A673 (cell line): ENCODE data around the gene RNF223.

ENCODE experiments used
- CTCF ChIP-seq: fragments of 300-800, 200-600 bp; sonication (generic); conservative IDR thresholded peaks from 2 replicates; pipeline ENCODE4 v1.5.1; 2017; ENCODE audit warnings: low read depth, mild to moderate bottlenecking, antibody characterized with exemption, low read length, moderate library complexity, mixed read lengths
- EZH2 ChIP-seq: fragments of 200-600 bp; sonication (generic); IDR thresholded peaks from 2 replicates; pipeline ENCODE4 v1.6.1; 2017; ENCODE audit warnings: borderline replicate concordance, low read depth, mild to moderate bottlenecking, mixed read lengths, antibody characterized with exemption, low read length; ENCODE audit not compliant: poor library complexity, severe bottlenecking

DNA sequence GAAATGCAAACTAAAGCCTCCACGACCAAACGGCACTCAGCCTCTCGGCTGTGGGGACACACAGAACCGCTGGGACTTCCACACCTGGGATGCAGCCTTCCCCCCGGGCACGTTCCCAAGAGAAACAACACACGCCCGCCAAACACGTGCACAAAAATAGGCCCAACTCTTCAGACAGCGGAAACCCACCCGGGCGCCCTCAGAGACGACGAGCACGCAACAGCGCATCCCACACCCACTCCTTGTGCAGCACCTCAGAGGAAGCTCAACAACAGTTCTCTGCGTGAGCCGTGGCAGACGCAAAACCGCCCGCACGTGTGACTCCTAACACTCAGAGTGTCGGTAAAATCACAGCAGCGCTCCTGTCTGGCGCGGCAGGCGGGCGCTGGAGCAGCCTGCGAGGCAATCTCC lies 36.5 kb upstream of the RNF223 start:
- no peak for TF ChIP-seq CTCF
- TF ChIP-seq EZH2 = no peak
